Hindlimb muscle (tissue), 1 donor: ENCODE data around the gene LAYN. TPM values are rescaled to one million over a fixed set of nuclear protein-coding genes. Genes with fewer than 3 reads are reported as not detected.
A peak's percentile ranks its signal among the peaks of the same experiment; 100 is the strongest.

ENCODE experiments used
- DNase-seq: peaks from one replicate; pipeline ENCODE4 v3.0.0-alpha.2; 2013
- polyA plus RNA-seq: library from polyadenylated mRNA; unstranded; fragments of 120-200 nt; gene quantifications from one replicate; pipeline ENCODE4 v1.2.1, GENCODE V29; 2013; ENCODE audit not compliant: insufficient read length

The LAYN gene
- polyA plus RNA-seq, 1 donor = 4.2 TPM

GRCh38 chr11:111598559-111598958, 58.0 kb downstream of the LAYN start:
- DNase-seq = peak; percentile 86

- no peak for DNase-seq
Observed at GRCh38 chr11:111601636-111601978, 61.1 kb downstream of the LAYN start.

GRCh38 chr11:111601979-111602864, 61.7 kb downstream of the LAYN start, which contains the start of gene SIK2:
Gene SIK2 (plus strand): TSS chr11:111602449. CDS start chr11:111602564, 115 bp downstream.
- DNase-seq = peak; percentile 97

- peak; percentile 34 for DNase-seq
Observed at GRCh38 chr11:111602865-111603610, 62.5 kb downstream of the LAYN start.

GRCh38 chr11:111603611-111604130, 63.2 kb downstream of the LAYN start:
- no peak for DNase-seq

GRCh38 chr11:111604392-111605009, 64.0 kb downstream of the LAYN start:
- DNase-seq = peak; percentile 23

- DNase-seq = no peak
Observed at GRCh38 chr11:111605681-111606080, 65.2 kb downstream of the LAYN start.

GRCh38 chr11:111606986-111607385, 66.5 kb downstream of the LAYN start:
- no peak for DNase-seq

GRCh38 chr11:111607751-111608150, 67.2 kb downstream of the LAYN start:
- no peak for DNase-seq

Other genes starting within 250 kb of the LAYN start
- gene POU2AF3, start 242.2 kb upstream of the LAYN start, polyA plus RNA-seq = 4.7 TPM
- gene POU2AF1, start 161.4 kb upstream of the LAYN start, polyA plus RNA-seq = 0.19 TPM
- not detected for gene BTG4, start 28.3 kb upstream of the LAYN start, polyA plus RNA-seq
- not detected for gene HOATZ, start 25.9 kb upstream of the LAYN start, polyA plus RNA-seq
- gene SIK2, start 61.7 kb downstream of the LAYN start, polyA plus RNA-seq = 20.5 TPM
- gene PPP2R1B, start 225.7 kb downstream of the LAYN start, polyA plus RNA-seq = 11.4 TPM